HUES6 (cell line): Measurements from ENCODE around the gene SMYD1.
"Not testable (repeated sequence)": the region's sequence is repeated elsewhere in the genome, so short reads cannot be mapped to it uniquely, and the experiment has no call there.

ENCODE experiments used
- H3K27ac ChIP-seq: 2 replicates; pipeline ENCODE4 v1.7.0; 2013; ENCODE audit warnings: low read depth, mild to moderate bottlenecking, low read length, inconsistent platforms
- H3K27me3 ChIP-seq: 2 replicates; pipeline ENCODE4 v1.6.1; 2013; ENCODE audit warnings: low read length; ENCODE audit not compliant: control insufficient read depth, insufficient read depth
- H3K36me3 ChIP-seq: 2 replicates; pipeline ENCODE4 v1.6.1; 2013; ENCODE audit warnings: low read length; ENCODE audit not compliant: control insufficient read depth, insufficient read depth
- H3K4me1 ChIP-seq: 2 replicates; pipeline ENCODE4 v1.6.1; 2013; ENCODE audit warnings: low read length; ENCODE audit not compliant: control insufficient read depth, insufficient read depth
- H3K4me3 ChIP-seq: 2 replicates; pipeline ENCODE4 v1.5.1; 2013; ENCODE audit warnings: low read depth, low read length
- H3K9ac ChIP-seq: one replicate; pipeline ENCODE4 v1.6.1; 2013; ENCODE audit warnings: mild to moderate bottlenecking, low read length
- H3K9me3 ChIP-seq: 2 replicates; pipeline ENCODE4 v1.6.1; 2013; ENCODE audit warnings: low read depth, low read length; ENCODE audit not compliant: control insufficient read depth, insufficient read depth

The SMYD1 gene

DNA sequence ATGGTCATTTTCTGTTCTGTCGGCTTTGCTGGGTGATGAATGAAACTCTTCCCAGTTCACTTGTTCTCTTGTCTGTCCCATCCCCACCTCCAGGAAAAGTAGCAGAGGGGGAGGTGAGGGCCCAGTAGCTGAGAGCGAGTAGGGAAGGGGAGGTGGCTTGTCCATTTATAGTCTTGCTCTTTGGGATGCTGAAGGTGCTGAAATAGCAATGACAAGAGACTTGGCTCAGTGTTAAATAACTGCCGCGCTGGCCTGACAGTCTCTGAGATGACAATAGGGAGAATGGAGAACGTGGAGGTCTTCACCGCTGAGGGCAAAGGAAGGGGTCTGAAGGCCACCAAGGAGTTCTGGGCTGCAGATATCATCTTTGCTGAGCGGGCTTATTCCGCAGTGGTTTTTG lies at the start of gene SMYD1:
TSS of gene SMYD1 (plus strand) at position 228 of the 400 bp plus-strand sequence. CDS start at position 268, 40 bp downstream.
- H3K36me3 ChIP-seq, result no peaks in the 10 kb centered on the region
- no peaks in the 10 kb centered on the region for H3K9me3 ChIP-seq
- H3K4me3 ChIP-seq, result no peak within 1 kb of the TSS
- no peaks in the 10 kb centered on the region for H3K27me3 ChIP-seq
- no peak within 1 kb of the TSS for H3K27ac ChIP-seq
- peaks cover 20% of the 10 kb centered on the region for H3K4me1 ChIP-seq
- no peak within 1 kb of the TSS for H3K9ac ChIP-seq

- not testable (repeated sequence) for H3K27me3 ChIP-seq, H3K9me3 ChIP-seq, H3K27ac ChIP-seq, H3K36me3 ChIP-seq, H3K9ac ChIP-seq, H3K4me3 ChIP-seq
- H3K4me1 ChIP-seq, result peaks cover 32% of the 10 kb centered on the region
Measured at GRCh38 chr2:88018077-88018805, 49.4 kb upstream of the SMYD1 start.

DNA sequence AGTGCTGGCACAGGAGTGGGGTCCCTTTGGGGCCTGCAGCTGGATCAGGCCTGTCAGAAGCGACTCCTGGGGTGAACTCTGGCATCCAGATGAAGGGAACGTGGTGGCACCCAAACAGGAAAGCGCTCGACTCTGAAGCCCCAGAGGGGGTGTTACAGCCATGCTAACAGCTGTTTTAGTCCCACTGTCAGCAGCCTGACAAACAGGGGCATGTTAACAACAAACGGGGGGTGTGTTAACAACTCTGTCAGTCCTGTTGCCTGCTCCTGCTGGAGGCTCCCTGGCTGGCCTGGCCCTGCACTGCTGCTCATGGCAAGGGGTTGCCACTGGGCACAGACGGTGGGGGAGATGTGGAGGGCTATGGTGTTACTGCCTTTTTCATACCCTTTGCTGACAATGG lies 48.7 kb upstream of the SMYD1 start:
- Histone ChIP-seq H3K36me3 (no peaks in the 10 kb centered on the region), H3K27ac (no peak overlapping the region), H3K9ac (no peak overlapping the region), H3K4me3 (peak overlapping the region; percentile 21; the same call in 1 of the 2 replicates), H3K9me3 (no peaks in the 10 kb centered on the region), H3K4me1 (peaks cover 35% of the 10 kb centered on the region), H3K27me3 (no peaks in the 10 kb centered on the region)

DNA sequence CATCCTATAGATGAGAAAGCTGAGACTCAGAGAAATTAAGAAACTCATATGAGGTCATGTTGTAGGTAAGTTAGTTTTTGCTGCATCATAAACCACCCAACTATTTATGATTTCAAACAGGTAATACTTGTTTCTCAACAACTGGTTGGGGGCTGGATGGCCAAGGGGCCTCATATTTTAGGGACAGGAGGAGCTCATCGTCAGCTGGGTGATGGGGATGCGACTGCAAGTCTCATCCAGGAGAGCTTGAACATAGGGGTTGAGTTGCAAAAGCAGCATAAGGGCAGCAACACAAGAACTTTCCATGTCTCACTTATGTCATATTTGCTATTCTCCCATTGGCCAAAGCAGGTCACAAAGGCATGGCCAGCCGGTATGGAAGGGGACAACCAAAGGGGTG lies 47.6 kb upstream of the SMYD1 start:
- no peaks in the 10 kb centered on the region for H3K27me3 ChIP-seq
- H3K9me3 ChIP-seq, result no peaks in the 10 kb centered on the region
- no peak overlapping the region for H3K9ac ChIP-seq
- H3K36me3 ChIP-seq, result no peaks in the 10 kb centered on the region
- H3K27ac ChIP-seq, result no peak overlapping the region
- H3K4me3 ChIP-seq, result no peak overlapping the region
- peaks cover 39% of the 10 kb centered on the region for H3K4me1 ChIP-seq

GRCh38 chr2:88022669-88022921 lies 45.0 kb upstream of the SMYD1 start:
- Histone ChIP-seq H3K36me3 (no peaks in the 10 kb centered on the region), H3K4me1 (peaks cover 37% of the 10 kb centered on the region), H3K4me3 (no peak overlapping the region), H3K9me3 (no peaks in the 10 kb centered on the region), H3K9ac (no peak overlapping the region), H3K27ac (no peak overlapping the region), H3K27me3 (no peaks in the 10 kb centered on the region)

GRCh38 chr2:88024509-88024908 lies 43.1 kb upstream of the SMYD1 start:
- H3K27me3 ChIP-seq, result no peaks in the 10 kb centered on the region
- H3K9ac ChIP-seq, result no peak overlapping the region
- 0 out of 2 replicates have a peak overlapping the region, but pooled peaks have one; percentile 13 for H3K4me3 ChIP-seq
- H3K36me3 ChIP-seq, result peaks cover 7% of the 10 kb centered on the region
- H3K4me1 ChIP-seq, result peaks cover 18% of the 10 kb centered on the region
- H3K9me3 ChIP-seq, result no peaks in the 10 kb centered on the region
- H3K27ac ChIP-seq, result peak overlapping the region; percentile 70; the same call in 1 of the 2 replicates

DNA sequence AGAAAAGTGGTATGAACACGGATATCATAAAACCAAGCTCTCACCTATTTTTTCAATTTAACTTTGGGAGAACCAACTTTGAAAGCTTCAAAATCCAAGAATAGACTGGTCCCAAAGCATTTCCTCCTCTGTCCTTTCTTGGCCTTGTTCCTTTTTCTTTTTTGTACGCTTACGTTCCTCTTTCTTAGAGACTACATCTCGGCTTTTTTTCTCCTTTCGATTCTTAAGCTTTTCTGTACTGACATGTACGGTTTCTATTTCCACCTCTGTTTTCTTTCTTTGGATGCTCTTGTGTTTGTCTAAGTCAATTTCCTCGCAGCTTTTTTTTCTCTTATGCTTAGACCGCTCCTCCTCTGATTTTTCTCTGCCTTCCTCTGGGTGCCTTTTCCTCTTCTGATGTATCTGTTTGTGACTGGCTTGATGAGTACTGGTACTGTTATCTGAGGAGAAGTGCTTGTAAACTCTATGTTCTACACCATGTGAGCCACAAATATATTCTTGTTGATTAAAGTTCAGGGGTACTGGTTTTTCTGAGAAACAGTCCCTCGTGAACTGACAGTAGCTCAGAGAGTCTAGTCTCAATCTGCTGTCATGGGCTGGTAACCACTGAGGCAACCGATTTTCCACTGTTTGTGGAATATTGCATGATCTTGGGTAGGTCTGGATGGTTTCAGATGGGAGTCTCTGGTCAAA lies 39.8 kb upstream of the SMYD1 start:
- Histone ChIP-seq H3K9me3 (no peaks in the 10 kb centered on the region), H3K36me3 (peaks cover 13% of the 10 kb centered on the region), H3K4me1 (peaks cover 16% of the 10 kb centered on the region), H3K9ac (no peak overlapping the region), H3K27me3 (no peaks in the 10 kb centered on the region), H3K4me3 (no peak overlapping the region), H3K27ac (no peak overlapping the region)

GRCh38 chr2:88028931-88029330 lies 38.7 kb upstream of the SMYD1 start:
- Histone ChIP-seq H3K36me3 (peaks cover 17% of the 10 kb centered on the region), H3K27ac (no peak overlapping the region), H3K4me1 (peaks cover 13% of the 10 kb centered on the region), H3K4me3 (no peak overlapping the region), H3K9ac (no peak overlapping the region), H3K9me3 (no peaks in the 10 kb centered on the region), H3K27me3 (no peaks in the 10 kb centered on the region)

DNA sequence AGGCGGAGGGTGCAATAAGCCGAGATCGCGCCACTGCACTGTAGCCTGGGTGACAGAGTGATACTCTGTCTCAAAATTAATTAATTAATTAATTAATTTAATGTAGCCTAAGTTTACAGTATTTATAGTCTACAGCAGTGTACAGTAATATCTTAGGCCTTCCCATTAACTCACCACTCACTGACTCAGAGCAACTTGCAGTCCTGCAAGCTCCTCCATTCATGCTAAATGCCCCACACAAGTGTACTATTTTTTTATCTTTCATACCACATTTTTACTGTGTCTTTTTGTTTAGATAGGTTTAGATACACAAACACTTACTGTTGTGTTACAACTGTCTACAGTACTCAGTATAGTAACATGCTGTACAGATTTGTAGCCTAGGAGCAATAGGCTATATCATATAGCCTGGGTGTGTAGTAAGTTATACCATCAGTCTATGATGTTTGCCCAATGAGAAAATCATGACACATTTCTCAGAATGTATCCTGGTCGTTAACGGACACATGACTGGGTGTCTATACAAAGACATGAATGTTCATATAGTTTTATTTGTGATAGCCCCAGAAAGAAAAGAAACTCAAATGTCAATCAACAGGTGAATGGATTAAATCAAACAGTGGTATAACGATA lies 35.4 kb upstream of the SMYD1 start:
- Histone ChIP-seq H3K27ac (no peak overlapping the region), H3K9me3 (no peaks in the 10 kb centered on the region), H3K36me3 (peaks cover 34% of the 10 kb centered on the region), H3K9ac (no peak overlapping the region), H3K4me1 (peaks cover 6% of the 10 kb centered on the region; the same call in 1 of the 2 replicates), H3K4me3 (no peak overlapping the region), H3K27me3 (no peaks in the 10 kb centered on the region)

- Histone ChIP-seq H3K27ac (no peak overlapping the region), H3K4me3 (no peak overlapping the region), H3K4me1 (no peaks in the 10 kb centered on the region; the same call in 1 of the 2 replicates), H3K9me3 (no peaks in the 10 kb centered on the region), H3K27me3 (no peaks in the 10 kb centered on the region), H3K9ac (no peak overlapping the region), H3K36me3 (peaks cover 28% of the 10 kb centered on the region)
Measured at GRCh38 chr2:88036182-88036581, 31.4 kb upstream of the SMYD1 start.

DNA sequence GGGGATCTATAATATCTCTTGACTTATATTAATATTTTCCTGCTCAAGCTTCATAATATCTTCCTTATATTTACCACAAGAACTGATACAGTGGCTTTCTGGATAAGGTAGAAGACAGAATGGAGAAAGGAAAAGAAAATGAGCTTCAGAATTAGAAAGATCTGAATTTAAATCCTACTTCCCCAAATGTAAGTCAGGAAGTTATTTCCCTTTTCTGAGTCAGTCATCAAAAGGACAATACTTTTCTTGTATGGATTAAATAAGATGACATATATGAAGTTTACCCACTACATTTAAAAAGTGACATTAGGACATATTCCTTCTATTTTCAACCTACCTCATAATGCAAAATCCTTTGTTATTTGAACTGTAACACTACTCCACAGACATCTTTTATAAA lies 31.0 kb upstream of the SMYD1 start:
- Histone ChIP-seq H3K36me3 (peaks cover 28% of the 10 kb centered on the region), H3K27me3 (no peaks in the 10 kb centered on the region), H3K4me3 (no peak overlapping the region), H3K4me1 (no peaks in the 10 kb centered on the region; the same call in 1 of the 2 replicates), H3K9ac (no peak overlapping the region), H3K27ac (no peak overlapping the region), H3K9me3 (no peaks in the 10 kb centered on the region)
